GM19452 (cell line): ENCODE data around the gene ARHGEF10L.

Source experiments
- ATAC-seq: cut with Tn5 transposase; IDR thresholded peaks from one replicate; pipeline ENCODE4 v1.9.1; 2021; ENCODE audit not compliant: unreplicated experiment

ARHGEF10L gene

DNA sequence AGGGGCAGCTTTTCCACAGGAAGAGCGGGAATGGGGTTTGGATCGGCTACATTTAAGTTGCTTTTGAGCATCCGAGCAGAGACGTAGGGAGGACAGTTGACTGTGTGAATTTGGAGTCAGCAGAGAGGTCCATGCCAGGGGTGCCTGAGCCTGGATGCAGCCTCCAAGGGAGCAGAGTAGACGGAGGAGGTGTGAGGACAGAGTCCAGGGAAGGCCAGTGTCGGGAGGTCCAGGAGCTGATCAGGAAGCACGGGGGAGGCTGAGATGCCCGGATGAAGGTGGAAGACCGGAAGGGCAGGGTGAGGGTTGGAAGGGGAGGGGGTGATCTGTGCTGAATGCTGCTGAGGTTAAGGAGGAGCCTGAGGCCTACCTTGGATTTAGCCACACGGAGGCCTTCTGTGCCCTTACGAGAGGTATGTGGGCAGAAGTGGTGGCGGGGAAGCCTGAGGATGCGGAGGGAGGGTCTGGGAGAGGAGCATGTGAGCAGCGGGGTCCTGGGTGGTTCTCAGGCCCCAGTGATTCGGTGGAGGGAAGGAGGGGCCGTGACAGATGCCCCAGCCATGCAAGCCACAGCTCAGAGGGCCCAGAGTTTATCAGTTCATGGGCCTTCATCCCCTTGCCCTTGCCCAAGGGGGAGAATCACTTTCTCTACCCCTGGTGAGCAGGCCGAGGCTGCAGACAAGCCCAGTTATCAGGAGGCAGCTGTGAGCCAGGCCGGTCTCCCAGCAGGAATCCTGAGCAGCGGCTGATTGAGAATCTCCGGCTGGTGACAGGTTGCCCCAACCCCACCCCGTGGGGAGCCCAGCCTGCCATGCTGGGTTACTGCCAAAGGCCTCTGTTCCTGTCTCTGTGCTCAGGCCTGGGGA lies 161.7 kb downstream of the ARHGEF10L start:
- ATAC-seq = no peak

DNA sequence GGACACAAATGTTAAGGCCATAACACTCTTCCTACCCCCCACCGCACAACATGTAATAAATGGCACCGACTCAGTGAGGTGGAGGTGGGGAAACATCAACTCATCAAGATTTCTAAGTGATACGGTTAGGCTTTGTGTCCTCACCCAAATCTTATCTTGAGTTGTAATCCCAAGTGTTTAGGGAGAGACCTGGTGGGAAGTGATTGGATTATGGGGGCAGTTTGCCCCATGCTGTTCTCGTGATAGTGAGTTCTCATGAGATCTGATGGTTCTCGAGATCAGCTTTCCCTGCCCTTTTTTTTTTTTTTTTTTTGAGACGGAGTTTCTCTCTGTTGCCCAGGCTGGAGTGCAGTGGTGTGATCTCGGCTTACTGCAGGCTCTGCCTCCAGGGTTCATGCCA lies 164.7 kb downstream of the ARHGEF10L start:
- no peak for ATAC-seq

- ATAC-seq = no peak
Measured at GRCh38 chr1:17706445-17706844, 166.9 kb downstream of the ARHGEF10L start.

- ATAC-seq = no peak
Measured at GRCh38 chr1:17709981-17710380, 170.5 kb downstream of the ARHGEF10L start.

DNA sequence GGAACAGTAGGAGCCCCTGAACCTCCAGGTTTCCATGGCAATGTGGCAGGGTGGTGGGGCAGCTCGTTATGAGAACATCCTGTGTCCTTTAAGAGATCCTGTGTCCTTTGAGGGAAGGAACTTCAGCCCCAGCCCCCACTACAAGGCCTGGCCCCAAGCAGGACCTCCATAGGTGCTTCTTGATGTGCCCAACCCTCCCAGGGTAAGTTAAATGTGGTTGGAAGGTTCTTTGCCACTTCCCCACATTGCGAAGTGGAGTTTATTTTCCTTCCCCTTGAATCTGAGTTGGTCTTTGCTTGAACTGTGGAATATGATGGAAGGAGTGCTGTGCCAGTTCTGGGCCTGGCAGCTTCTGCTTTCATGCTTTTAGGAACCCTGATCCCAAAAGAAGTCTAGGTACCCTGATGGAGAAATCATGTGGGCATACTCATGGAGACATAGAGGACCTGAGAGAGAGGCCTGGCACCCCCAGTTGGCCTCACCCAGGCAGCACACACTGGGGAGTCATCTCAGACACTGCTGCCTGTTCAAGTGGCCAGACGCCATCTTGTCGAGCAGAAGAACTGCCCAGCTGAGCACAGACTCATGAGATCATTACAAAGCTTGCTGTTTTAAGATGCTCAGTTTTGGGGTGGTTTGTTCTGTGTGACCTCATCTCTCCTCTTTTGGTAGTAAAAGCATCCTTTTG lies 171.5 kb downstream of the ARHGEF10L start:
- ATAC-seq = no peak

GRCh38 chr1:17711577-17711910 lies 172.0 kb downstream of the ARHGEF10L start:
- ATAC-seq = no peak

DNA sequence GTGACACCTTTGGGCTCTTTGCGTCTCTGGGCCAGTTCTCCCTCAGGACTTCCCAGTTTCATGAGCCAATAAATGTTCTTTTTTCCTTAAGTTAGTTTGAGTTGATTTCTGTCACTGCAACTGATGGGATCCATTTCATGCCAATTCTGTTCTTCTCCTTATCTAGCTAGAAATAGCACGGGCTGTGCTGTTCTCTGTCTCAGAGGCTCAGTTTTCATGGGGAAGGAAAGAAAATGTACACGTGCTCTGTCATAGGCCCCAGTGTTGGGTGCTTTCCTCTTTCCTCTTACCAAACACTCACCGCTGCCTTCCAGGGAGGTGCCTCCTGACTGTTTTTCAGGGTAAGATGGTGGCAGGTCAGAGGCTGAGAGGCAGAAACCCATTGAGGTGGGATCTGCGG lies 172.4 kb downstream of the ARHGEF10L start:
- ATAC-seq = no peak

DNA sequence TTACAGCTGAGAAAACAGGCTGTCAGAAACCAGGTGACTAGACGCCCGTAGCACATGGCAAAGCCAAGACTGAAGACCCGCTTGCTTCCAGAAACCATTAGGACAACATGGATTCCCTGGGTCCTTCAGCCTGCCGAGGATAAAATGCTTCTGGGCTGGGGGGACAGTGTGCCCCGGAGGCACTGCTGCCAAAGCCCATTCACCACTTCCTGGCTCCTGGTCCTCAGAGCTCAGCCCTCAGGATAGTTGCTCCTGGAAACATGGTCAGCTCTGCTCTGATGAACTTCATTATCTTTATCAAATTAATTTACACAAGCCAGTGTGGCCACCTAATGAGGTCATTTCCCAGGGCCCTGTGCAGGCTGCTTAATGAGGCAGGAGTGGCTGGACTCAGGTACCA lies 174.5 kb downstream of the ARHGEF10L start:
- no peak for ATAC-seq

DNA sequence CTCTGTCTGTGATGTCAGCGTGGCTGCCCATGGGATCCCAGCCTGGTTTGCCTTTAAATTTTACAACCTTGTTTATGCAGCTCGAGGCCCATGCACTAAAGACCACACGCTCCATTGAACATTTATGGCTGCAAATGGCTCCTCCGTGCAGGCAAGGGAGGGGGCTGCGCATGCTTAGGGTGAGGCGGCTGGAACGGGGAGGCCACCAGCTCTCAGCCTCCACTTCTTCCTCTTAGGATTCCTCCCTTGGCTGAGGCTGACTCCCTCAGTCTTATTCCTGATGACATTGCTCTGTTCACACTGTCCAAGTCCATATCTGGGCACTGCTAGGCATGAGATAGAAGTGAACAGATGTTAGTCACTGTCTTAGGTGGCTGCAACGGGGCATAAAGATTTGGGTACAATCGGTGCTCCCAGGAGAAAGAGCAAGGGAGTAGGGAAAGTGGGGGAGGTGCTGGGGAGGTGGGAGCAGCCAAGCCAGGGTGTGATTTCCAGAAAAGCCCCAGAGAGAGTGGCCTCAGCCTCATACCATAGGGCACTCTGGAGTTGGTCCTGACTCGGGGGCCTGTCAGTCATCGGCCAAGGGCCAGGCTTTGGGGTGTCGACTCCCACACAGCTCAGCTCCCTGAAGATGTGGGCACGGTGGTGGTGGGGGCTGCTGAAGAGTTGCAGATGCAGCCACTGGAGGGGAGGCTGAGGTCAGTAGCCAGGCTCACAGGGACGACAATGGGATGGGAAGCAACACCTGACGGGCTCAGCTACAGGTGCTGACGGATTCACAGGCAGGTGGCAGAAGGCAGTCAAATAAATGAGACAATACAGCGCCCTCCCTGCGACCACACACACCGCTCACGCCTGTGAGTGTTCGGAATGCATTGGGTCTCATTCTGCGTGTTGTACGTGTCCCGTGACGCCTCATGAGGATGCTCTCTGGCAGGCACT lies 178.4 kb downstream of the ARHGEF10L start:
- ATAC-seq = no peak

DNA sequence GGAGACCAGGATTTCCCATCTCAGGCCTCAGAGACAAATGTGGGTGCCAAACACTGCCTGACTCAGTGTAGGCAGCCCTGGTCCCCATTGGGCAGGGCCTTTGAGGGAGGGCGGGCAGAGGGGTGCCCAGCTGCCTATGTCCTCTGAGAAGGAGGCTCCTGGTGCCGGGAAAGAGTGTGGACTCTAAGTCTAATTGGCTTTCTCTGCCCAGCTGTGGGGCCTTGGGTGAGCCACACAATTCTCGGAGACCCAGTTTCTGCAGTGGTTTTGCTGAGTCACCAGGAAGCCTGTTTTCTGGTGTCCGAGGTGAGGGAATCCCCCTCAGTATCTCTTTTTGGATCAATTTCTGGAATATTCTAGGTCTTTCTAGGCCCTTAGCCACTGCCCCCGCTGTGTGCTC lies 180.4 kb downstream of the ARHGEF10L start:
- ATAC-seq = no peak

DNA sequence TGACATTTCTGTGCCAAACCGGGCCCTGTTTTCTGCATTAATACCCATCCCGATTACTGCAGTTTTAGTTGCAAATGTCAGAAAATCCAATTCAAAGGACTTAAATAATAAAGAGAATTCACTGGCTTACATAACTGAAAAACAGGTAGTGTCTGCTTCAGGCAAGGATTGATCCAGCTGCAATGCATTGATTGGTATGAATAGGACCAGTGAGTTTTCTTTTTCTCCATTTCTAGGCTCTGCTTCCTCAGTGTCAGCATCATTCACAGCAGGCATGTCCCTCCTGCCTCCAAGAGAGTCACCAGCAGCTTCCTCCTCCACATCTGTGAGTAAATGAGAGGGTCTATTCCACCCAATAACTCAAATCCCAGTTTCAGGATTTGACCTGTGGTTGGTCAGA lies 181.9 kb downstream of the ARHGEF10L start:
- ATAC-seq = no peak

DNA sequence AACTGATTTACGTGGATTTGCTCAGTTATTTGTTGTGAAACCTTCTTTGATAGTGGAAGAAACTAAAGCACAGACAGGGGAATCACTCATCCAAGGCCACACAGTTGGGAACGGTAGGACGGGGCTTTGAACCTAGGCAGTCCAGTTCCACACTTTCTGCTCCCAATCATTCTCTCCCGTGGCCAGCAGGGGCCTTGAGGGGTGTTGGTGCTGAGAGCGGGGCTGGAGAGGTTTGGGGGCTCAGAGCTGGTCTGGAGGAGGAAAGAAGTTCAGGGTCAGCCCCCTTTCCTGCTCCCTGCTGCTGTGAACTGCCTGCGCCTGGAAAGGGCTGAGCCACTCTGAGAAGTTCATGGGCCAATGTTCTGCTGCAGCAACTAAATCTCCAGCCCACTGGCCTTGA lies 184.2 kb downstream of the ARHGEF10L start:
- ATAC-seq = no peak

GRCh38 chr1:17724150-17724549 lies 184.7 kb downstream of the ARHGEF10L start:
- no peak for ATAC-seq

- ATAC-seq = no peak
Measured at GRCh38 chr1:17725084-17725719, 185.7 kb downstream of the ARHGEF10L start.

- ATAC-seq = no peak
Measured at GRCh38 chr1:17725811-17726582, 186.5 kb downstream of the ARHGEF10L start.

GRCh38 chr1:17728123-17728712 lies 188.7 kb downstream of the ARHGEF10L start:
- ATAC-seq = no peak

GRCh38 chr1:17729248-17729647 lies 189.8 kb downstream of the ARHGEF10L start:
- no peak for ATAC-seq

DNA sequence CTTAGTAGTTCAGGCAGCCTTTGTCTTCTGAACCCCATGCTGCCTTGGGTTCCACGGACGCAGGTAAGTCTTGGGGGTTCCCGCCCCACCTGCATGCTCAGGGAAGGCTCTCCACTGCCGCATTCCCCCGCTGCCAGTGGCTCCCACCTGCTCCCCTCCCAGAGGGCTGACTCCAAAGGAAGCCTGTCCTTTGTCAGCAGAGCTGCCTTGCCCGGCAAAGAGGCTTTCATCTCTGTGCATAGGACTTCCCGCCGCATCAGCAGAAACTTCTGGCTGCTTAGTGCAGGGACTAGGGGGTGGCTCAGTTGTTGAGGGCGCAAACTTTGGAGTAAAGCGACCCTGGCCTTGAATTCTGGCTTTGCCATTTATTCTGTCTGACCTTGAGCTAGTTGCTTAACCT lies 190.4 kb downstream of the ARHGEF10L start:
- no peak for ATAC-seq

GRCh38 chr1:17731460-17731859 lies 192.0 kb downstream of the ARHGEF10L start:
- ATAC-seq = no peak

- no peak for ATAC-seq
Measured at GRCh38 chr1:17732475-17732874, 193.0 kb downstream of the ARHGEF10L start.
